HG03342 (cell line): ENCODE results near the gene SLC28A3.
"Not testable (repeated sequence)": the region's sequence is repeated elsewhere in the genome, so short reads cannot be mapped to it uniquely, and the experiment has no call there.

ENCODE experiments used
- ATAC-seq: cut with Tn5 transposase; IDR thresholded peaks from one replicate; pipeline ENCODE4 v1.9.1; 2021; ENCODE audit warnings: mild to moderate bottlenecking, moderate library complexity; ENCODE audit not compliant: unreplicated experiment

The SLC28A3 gene, protein sequence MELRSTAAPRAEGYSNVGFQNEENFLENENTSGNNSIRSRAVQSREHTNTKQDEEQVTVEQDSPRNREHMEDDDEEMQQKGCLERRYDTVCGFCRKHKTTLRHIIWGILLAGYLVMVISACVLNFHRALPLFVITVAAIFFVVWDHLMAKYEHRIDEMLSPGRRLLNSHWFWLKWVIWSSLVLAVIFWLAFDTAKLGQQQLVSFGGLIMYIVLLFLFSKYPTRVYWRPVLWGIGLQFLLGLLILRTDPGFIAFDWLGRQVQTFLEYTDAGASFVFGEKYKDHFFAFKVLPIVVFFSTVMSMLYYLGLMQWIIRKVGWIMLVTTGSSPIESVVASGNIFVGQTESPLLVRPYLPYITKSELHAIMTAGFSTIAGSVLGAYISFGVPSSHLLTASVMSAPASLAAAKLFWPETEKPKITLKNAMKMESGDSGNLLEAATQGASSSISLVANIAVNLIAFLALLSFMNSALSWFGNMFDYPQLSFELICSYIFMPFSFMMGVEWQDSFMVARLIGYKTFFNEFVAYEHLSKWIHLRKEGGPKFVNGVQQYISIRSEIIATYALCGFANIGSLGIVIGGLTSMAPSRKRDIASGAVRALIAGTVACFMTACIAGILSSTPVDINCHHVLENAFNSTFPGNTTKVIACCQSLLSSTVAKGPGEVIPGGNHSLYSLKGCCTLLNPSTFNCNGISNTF

DNA sequence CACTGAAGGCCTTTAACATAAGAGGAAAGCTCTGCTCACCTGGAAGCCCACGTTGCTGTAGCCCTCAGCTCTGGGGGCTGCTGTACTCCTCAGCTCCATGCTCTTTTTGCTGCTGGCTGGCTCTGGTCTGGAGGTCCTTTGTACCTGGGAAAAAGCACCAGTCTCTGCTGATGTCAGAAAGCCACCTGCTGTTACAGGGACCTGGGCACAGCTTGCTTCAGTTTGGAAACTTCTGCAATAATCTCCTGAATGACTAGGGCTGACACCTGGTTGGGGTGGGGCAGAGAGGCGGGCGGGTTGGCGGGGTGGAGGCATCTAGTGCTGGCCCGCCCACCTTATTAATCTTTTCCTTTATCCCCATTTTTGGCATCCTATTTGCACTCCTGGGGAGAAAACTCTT lies at the start of gene SLC28A3:
Gene SLC28A3 (minus strand): TSS at position 224 of the 400 bp plus-strand sequence. CDS start 125 bp downstream, at position 99.
- ATAC-seq: no peak

DNA sequence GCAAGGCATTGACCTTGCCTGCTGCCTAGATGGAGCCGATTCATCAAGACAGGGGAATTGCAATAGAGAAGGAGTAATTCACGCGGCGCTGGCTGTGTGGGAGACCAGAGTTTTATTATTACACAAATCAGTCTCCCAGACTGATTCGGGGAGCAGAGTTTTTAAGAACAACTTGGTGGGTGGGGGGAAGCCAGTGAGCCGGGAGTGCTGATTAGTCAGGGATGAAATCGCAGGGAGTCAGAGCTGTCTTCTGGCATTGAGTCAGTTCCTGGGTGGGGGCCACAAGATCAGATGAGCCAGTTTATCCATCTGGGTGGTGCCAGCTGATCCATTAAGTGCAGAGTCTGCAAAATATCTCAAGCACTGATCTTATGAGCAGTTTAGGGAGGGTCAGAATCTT lies 49.7 kb upstream of the SLC28A3 start:
- not testable (repeated sequence) for ATAC-seq

DNA sequence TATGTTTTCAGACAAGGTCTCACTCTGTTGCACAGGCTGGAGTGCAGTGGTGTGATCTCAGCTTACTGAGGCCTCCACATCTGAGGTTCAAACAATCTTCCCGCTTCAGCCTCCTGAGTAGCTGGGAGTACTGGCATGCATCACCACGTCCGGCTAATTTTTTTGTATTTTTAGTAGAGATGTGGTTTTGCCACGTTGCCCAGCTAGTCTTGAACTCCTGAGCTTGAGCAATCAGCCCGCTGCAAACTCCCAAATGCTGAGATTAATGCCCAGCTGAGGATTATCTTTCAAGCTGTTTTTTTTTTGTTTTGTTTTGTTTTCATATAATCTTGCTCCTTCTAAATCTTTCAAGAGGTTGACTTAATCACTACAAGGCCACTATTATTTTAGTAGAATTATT lies 47.3 kb upstream of the SLC28A3 start:
- no peak for ATAC-seq

DNA sequence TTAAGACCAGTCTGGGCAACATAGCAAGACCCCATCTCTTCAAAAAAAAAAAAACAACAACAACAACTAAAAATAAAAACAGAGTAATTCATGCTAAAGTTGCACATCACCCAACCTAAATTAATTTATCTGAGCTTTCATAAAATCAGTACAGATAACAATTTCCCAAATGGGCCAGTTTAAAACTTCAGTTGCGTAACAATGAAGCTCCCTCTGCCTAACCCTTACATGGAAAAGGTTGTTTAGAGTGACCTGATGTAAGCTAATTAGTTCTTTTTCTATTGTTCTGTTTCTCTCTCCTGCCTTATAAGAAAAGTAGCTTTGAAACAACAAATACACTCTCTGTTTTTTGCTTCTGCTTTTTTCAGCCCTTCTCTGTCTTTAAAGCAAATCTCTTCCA lies 46.2 kb upstream of the SLC28A3 start:
- ATAC-seq: no peak

DNA sequence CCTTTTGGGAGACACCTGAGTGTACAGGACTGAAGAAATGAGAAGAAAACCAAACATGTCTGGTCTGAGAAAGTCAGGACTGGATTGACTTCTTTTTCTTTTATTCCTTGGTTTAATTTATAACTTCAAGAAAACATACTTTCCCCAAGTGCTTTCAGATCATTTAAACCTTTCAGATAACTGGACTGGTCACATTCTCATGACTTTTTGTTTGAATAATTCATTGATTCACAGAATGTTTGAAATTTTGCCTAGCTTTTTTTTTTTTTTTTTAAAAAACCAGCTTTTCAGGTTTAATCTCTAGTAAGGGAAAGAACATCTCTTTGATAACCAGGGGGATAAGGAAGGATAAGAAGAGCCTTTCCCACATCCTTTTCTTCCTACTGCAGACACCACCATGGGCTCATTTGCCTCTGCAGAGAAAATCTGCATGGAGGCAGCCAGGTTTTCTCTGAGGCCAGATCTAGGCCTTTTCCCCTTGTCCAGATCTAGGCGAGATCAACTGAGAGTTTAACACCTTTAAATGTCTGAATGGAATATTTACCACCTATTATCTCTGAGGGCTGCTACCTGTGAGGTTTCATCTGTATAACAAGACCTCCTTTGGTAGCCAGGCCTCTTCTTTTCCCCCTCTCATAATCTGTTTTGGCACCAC lies 45.0 kb upstream of the SLC28A3 start:
- ATAC-seq: no peak

DNA sequence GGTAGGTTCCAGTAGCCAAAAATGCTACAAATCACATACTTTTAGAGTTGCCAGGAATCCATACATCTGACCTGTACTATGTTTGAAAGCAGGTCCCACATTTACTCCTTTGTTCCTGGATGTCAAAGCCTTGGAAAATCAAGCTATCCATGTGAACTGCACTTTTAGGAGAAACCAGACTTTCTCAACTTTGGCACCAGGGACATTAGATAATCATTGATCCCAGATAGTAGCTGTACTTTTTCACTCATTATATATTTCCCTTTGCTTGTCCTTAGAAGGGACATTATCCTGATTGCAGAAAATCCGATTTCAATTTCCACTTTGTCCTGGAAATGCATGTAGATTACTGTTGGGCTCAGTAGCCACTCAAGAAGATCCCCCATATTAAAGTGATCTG lies 44.1 kb upstream of the SLC28A3 start:
- no peak for ATAC-seq

DNA sequence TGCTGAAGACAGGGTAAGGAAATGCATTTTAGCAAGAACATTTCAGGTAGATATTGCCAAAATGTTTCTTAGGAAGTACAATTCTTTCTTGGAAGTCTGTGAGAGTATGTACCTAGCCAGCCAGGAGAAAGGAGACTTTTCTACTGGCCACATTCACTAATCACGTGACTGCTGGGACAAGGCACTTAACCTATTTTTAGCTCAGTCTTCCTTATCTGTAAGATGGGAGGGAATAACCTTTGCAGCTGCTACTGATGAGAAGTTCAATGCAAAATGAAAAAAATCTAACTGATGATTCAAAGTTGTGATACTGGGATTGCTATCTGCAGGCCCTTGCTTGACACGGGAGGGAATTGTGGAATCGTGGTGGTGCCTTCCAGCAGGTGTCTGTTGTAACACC lies 42.6 kb upstream of the SLC28A3 start:
- ATAC-seq: no peak

DNA sequence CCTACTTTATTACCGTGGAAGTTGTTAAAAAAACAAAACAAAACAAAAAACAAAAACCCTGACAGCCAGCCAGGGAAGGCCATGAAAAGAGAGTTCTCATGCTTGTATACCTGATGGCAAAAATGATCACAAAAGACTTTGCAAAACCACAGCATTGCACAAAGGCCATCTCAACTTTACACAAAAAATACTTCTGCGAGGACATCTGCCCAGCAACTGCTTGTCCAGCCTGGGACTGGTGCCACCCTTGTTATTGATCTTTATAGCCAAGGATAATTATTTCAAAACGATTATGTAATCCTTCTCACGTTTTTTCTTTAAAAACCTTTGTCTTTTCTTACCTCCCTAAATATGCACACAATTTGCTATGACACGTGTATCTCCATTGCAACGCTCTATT lies 42.2 kb upstream of the SLC28A3 start:
- ATAC-seq: no peak

DNA sequence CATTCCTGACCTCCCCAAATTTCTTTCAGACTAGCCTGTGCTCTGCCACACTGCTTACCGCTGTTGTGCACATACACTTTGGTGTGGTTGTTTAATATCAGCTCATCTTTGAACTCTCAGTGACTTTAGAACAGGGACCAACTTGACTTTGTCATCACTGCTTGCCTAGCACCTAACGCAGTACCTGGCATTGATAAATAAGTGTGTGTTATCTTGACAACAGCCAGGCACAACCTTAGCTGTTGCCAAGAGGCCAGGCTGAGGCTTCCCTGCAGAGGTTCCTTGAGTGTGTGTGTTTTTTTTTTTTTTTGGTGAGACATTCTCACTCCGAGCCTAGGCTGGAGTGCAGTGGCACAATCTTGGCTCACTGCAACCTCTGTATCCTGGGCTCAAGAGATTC lies 41.0 kb upstream of the SLC28A3 start:
- no peak for ATAC-seq

DNA sequence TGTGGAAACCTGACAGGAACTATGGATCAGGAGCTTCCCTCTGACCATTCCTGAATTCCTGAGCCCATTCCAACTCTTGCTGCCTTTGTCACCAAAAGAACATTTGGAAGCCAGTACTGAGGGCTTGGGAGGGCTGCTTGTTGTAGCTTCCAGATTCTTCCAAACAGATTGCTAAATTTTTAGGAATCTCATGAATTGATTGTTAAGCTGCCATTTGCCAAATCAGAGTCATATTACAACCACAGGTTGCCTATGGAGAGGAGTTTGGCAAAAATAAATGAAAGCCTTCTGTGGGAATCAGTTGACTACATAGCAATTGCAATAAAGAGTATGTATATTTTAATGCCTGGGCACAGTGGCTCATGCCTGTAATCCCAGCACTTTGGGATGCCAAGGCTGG lies 39.2 kb upstream of the SLC28A3 start:
- no peak for ATAC-seq

DNA sequence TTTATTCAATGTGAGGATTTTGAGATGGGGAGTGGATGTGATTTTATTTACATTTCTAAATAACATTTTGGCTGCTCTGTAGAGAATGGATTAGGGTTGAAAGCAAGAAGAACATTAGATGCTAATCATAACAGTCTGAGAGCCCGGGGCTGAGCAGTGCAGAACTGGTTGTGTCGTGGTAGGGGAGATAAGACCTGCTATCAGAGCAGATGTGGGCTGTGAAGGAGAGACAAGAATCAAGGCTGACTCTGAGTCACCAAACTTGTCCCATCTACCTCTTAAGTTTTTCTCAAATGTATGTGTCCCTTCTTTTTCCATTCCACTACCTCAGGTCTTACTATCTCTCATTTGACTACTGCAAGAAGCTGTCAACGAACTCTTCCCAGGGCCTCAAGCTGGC lies 35.4 kb upstream of the SLC28A3 start:
- ATAC-seq: no peak

DNA sequence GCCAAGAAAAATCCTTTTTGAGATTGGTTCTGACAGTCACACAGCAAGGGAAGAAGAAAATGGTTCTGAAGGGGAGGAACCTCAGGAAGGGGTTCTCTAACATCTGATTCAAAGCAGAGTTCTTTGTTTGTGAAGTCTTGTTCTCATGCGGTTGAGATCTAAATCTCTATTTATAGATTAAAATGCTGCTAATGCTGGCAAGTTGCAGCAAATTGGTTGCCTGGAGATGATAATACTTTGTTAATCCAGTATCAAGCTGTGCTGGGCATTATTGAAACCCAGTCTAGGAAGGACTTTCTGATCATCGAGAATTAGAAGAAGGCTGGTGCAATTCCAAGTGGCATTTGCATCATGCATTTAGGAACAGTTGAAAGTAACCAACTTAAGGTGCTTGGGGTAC lies 34.0 kb upstream of the SLC28A3 start:
- ATAC-seq: no peak

DNA sequence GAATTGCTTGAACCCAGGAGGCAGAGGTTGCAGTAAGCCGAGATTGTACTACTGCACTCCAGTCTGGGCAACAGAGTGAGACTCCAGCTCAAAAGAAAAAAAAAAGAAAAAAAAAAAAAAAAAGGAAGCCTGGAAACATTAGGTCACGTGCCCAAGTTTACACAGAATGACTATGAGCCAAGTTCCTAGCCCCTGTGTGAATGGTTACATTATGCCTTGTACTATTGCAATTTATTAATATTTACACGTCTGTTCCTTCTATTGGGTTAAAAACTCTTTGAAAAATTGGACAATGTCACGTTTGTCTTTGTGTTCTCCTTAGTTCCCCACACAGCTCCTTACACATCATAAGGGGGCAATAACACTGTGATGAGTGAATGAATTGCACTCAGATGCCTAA lies 33.5 kb upstream of the SLC28A3 start:
- no peak for ATAC-seq

DNA sequence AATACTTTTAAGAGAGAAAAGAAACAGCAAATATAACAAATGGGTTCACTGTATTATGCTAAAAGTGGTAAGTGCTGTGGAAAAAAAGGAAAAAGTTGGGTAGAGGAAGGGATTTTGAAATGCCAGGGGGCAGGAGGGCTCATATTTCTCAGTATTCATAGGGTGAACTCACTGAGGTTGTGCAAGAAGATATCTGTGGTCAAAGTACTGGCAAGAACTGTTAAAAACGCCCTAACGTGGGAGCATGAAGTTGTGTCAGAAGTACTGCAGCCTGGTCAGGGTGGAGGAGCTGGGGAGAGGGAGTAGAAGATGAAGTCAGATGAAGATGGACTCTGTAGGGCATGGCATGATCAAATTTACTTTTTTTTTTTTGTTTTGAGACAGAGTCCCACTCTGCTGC lies 31.2 kb upstream of the SLC28A3 start:
- ATAC-seq: no peak

DNA sequence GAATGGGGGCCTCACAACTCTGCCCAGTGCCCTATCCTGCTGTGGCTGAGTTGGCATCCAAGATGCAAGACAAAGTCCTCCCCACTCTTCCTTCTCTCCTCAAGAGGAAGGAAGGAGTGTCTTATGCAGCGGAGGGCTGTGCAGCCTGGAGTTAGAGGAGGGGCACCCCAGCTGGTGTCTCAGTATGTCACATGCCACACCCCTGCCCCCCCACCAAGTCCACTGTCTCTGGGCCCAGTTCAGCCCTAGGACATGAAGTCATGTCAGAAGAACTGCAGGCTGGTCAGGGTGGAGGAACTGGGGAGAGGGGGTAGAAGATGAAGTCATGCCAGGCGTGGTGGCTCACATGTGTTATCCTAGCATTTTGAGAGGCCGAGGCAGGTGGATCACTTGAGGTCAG lies 28.0 kb upstream of the SLC28A3 start:
- no peak for ATAC-seq

DNA sequence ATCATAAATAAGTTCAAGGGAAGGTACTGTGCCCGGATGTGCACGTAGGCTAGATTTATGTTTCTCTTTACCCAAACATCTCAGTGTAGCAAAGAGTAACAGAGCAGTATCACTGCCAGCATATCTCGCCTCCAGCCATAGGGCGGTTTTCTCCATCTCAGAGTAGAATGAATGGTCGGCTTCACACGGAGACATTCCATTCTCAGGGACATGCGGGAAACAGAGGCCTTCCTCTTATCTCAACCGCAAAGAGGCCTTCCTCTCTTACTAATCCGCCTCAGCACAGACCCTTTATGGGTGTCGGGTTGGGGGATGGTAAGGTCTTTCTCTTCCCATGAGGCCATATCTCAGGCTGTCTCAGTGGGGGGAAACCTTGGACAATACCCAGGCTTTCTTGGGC lies 27.2 kb upstream of the SLC28A3 start:
- not testable (repeated sequence) for ATAC-seq

DNA sequence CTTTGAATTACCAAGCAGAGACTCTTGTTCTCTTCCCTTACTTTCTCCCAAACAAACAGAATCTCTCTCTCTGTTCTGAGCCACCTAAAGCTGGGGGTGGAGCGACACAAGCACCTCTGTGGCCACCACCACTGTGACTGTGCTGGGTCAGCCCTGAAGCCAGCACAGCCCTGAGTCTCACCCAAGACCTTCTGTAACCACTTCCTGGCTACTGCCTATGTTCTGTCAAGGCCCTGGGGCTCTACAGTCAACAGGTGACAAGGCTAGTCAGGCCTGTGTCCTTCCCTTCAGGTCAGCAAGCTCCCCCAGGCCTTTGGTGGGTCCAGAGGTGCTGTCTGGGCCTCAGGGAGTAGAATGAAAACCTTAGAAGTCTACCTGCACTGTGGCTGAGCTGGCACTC lies 26.1 kb upstream of the SLC28A3 start:
- ATAC-seq: no peak

DNA sequence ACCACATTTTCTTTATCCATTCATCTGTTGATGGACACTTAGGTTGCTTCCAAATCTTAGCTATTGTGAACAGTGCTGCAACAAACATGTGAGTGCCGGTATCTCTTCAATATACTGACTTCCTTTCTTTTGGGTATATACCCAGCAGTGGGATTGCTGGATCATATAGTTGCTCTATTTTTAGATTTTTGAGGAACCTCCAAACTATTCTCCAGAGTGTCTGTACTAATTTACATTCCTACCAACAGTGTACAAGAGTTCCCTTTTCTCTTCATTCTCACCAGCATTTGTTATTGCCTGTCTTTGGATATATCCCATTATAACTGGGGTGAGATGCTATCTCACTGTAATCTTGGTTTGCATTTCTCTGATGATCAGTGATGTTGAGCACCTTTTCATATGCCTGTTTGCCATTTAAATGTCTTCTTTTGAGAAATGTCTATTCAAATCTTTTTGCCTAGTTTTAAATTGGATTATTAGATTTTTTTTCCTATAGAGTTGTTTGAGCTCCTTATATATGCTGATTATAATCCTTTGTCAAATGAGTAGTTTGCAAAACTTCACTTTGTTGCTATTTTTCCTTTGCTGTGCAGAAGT lies 24.4 kb upstream of the SLC28A3 start:
- not testable (repeated sequence) for ATAC-seq

DNA sequence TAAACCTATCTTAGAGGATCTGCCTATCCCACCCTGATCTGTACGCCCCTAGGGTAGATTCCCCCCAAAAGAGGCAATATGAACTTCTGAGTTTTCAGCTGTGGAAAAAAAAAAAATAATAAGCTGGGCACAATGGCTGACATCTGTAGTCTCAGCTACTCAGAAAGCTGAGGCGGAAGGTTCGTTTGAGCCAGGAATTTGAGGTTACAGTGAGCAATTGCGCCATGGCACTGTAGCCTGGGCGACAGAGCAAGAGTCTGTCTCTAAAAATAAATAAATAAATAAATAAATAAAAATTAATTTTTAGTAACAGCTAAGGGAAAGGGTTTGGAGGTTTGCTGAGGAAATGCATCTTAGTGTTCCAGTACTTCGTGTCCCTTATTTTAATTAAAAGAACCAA lies 21.1 kb upstream of the SLC28A3 start:
- no peak for ATAC-seq

DNA sequence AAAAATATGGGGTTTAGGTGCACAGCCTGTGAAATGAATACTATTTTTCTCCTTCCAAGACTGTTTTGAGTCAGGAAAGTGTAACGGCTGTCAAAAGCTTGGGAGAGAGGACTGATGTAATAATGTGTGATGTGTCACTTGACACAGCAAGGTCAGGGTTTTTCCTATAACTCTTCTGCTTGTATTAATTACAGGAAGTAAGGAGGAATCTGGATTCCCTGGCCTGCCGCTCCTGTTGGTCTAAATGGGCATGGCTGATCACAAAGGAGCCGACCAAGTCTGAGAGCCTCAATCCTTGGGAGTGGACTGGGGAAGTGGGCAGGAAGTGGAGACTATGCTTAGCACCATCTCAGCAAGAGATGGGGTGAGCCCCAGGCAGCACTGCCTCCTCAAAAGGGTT lies 16.7 kb upstream of the SLC28A3 start:
- no peak for ATAC-seq

DNA sequence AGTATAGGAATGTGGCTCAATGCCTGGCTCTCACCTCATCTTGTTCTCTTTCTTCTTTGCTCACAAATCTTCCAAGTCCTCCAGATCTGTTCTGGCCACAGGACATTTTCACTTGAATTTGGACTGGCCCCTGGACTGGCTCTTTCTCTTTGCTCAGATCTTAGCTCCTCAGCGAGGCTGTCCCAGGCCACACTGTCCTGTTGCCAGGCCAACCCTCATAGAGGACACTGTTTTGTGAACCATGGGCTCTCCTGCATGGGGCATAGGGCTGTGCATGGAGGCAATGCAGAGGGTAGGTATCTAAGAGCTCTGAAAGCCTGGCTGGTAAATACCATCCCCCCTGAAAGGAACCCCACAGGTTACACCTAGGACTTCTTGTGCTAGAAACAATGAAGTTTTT lies 13.5 kb upstream of the SLC28A3 start:
- ATAC-seq: no peak

DNA sequence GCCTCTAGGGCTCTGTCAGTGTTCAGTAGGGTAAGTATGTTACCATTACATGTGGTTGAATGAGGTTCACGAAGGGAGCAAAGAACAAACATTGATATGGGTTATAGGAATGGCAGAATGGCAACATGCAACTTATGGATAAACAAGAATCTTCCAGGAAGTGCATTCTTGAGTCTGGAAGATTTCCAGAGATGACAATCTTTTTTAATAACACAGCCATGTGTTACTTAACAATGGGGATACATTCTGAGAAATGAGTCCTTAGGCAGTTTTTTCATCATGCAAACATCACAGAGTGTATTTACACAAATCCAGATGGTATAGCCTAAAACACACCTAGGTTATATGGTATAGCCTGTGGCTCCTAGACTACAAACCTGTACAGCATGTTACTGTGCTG lies 9.1 kb upstream of the SLC28A3 start:
- no peak for ATAC-seq
